Medulla oblongata (tissue), 1 donor: ENCODE measurements around the gene PLCB4.

Experiments used
- DNase-seq: peaks from one replicate; pipeline ENCODE4 v3.0.0-alpha.2; 2015; ENCODE audit errors: extremely low spot score

Gene PLCB4

GRCh38 chr20:9177278-9177677 is 108.4 kb downstream of the PLCB4 start:
- DNase-seq, result no peak

- no peak for DNase-seq
Measured at GRCh38 chr20:9179193-9179802, 110.4 kb downstream of the PLCB4 start.

GRCh38 chr20:9179867-9180266 is 111.0 kb downstream of the PLCB4 start:
- DNase-seq, result no peak

- DNase-seq, result no peak
Measured at GRCh38 chr20:9180481-9181257, 111.8 kb downstream of the PLCB4 start.

GRCh38 chr20:9185511-9185910 is 116.6 kb downstream of the PLCB4 start:
- DNase-seq, result no peak

DNA sequence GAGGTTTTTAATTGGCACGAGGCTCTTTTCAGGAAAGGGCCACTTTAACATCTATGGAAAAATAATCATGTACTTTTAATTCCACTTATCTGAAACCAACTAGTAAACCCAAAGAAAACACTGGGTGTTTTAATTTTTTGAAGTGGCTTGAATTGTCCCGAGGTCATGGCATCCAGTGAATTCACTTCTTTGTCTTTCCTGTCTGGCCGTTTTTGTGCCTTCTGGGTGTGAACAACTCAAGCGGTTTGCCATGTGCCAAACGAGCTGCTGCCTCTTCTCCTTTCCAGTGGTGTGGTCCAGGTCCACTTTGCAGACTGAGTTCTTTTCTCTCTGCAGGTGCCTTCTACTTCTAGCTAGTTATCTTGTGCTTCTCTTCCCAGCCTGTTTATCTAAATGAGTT is 117.5 kb downstream of the PLCB4 start:
- DNase-seq, result no peak

DNA sequence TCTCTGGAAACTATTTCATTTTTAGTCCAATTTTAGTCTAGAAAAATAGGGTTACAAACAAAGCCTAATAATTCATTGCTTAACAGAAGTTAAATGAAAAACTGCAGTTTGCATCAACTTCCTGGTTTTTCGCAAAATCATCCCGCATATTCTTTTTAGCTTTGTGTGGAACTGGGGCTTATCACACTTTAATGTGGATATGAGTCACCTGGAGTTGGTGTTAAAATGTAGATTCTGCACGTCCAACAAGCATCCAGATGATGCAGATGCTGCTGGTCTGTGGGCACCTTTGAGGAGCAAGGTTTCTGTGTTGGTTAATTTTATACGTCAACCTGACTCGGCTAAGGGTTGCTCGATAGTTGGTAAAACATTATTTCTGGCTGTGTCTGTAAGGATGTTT is 126.1 kb downstream of the PLCB4 start:
- DNase-seq, result no peak

GRCh38 chr20:9196110-9196509 is 127.2 kb downstream of the PLCB4 start:
- no peak for DNase-seq

DNA sequence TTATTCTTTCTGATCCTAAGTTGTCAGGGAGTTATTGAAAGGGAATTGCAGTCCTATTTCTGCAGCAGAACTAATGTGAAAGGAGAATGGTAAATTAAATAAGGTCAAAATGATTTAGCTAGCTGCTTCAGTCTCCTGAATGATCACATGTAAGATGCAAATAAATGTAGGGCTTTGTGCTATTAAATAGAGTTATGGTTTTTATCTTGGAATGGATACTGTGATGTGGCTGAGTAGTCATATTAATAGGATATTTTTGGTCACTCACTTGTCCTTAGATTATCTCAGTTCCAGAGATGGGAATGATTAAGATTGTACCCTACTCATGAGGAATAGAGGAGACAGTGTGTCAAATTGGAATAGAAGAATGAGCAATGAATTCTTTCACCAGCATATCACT is 129.6 kb downstream of the PLCB4 start:
- no peak for DNase-seq

GRCh38 chr20:9200196-9200595 is 131.3 kb downstream of the PLCB4 start:
- no peak for DNase-seq

- DNase-seq, result no peak
Measured at GRCh38 chr20:9200620-9201019, 131.7 kb downstream of the PLCB4 start.

DNA sequence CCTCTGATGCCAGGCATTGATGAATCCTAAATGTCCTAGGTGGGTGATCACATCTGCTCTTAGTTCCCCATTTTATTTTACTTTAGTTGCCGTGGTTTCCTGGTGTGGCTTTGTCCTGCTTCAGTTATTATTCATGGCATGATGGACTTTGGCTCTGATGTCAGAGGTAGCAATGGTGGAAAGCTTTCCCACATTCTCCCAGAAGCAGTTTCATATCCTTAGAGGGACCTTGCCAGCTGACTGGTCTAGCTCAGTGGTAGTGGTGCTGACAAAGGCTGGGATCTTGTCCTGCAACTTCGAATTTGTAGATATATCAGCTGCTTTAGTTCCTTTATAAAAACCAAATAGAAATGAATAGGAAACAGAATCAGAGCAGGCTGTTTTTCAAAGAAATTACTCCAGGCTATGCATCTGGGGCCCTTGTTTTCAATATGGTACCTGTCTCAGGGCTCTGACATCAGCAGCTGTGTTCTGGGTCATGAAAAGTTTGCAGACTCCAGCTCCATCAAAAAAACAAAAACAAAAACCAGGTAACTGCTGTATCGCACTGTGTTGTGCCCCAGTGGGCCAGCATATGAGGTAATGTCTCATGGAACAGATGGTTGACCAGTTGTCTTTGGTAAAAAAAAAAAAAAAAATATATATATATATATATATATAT is 133.7 kb downstream of the PLCB4 start:
- no peak for DNase-seq

- DNase-seq, result no peak
Measured at GRCh38 chr20:9203081-9203447, 134.2 kb downstream of the PLCB4 start.

GRCh38 chr20:9204979-9205378 is 136.1 kb downstream of the PLCB4 start:
- no peak for DNase-seq

- DNase-seq, result no peak
Measured at GRCh38 chr20:9206486-9206885, 137.6 kb downstream of the PLCB4 start.

DNA sequence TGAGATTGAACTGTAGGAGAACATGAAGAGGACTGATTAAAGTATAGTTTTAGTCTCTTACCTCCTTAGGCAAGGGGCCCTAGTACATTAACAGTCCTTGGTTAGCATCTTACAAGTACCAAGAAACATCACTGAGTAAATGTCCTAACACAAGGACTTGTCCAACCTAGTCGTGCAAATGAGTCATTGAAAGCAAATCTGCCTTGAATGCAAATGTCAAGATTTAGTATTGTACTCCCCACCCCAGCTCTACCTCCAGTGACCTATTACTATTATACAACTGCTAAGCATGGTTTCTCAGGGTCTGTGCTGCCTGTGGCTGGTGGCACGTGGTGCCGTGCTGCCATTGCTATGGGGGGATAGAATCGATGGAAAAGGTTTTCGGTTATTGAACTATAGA is 138.4 kb downstream of the PLCB4 start:
- DNase-seq, result no peak

- DNase-seq, result no peak
Measured at GRCh38 chr20:9210356-9210755, 141.5 kb downstream of the PLCB4 start.

DNA sequence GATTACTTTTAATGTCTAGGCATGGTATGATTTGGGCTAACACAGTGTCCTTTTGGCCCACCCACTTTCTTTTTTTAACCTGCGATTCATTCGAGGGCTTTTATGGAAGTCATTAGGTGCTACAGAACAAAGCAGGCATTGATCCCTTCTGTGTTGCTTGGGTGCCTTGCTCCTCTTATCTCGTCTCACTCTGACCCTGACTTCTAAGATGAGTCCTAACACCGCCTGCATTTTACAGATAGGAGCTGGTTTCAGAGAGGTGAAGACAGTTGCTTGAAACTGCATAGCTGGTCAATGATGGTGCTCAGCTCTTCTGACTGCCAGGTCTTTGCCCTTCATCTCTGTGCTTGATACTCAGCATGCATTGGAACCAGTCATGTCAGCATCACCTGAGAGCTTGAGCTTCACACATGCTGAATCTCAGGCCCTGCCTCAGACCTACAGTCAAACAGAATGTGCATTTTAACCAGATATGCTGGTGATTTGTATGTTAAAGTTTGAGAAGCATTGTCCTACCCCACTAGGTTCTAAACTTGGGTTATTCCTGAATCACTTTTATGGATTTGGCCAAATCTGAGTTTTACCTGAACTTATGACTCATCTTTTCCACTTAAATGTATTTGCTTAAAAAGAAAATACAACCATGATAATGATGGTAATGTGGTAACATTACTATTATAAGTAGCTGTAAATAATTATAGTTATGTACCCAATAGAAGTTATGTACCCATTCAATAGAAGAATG is 142.3 kb downstream of the PLCB4 start:
- no peak for DNase-seq

DNA sequence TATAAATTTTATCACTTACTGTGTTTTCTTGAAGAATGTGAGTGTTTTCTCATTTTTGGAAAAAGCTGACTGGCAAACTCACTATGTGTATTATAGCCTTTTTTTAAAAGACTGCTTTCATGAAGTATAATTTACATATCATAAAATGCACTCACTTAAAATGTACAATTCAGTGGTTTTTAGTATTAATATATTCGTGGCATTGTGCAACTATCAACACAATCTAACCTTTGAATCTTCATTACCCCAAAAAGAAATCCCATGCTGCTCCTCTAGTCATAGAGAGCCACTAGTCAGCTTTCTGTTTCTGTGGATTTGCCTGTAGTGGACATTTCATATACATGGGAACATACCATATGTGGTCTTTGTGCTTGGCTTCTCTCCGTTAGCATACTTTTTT is 143.8 kb downstream of the PLCB4 start:
- DNase-seq, result no peak

DNA sequence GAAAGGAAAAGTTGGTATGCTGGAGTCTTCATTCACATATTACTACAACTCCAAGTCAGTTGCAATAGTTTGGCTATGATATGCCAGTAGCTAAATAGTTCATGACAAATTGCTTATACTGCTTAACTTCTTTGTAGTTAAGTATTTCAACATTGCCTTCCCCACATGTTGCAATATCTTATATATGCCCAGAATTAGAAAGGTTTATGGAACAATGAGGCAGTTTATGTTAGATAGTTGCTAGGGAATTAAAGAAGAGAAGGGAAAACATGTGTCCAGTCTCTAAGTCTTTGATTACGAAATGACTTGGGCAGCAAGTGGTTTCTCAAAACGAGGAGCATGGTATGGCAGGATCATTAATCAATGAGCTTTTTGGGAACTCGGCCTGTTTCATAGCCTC is 145.8 kb downstream of the PLCB4 start:
- no peak for DNase-seq

GRCh38 chr20:9215539-9215938 is 146.7 kb downstream of the PLCB4 start:
- DNase-seq, result no peak

- no peak for DNase-seq
Measured at GRCh38 chr20:9218531-9218961, 149.7 kb downstream of the PLCB4 start.
